ENCODE measurements around the gene NCOA5.

NCOA5 gene

DNA sequence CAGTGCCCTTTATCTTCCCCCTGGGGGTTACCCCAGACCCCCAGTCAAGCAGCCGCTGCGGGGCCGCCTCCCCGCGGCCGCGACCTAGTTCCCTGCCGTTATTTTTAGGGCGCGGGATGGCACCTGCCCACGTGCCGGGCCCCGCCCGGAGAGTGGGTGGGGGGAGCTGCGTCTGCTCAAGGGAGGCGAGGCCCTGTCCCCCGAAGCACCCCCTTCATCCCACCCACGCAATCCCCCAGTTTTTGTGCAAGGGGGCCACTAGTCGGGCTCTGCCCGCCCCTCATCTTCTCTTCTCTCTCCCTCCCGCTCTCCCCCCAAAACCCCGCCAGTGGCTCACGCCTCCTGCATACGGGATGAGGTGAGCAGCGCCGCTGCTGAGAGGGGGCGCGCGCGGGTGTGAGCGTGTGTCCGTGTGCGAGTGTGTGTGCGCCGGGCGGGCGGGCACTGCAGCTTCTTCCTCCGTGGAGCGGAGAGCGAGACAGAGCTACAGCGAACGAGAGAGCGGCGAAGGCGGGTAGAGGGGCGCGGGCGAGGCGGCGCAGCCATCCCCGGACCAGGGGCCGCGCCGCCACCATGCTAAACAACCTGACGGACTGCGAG, 60.9 kb downstream of the NCOA5 start, which contains the start of gene SLC12A5:
Gene SLC12A5, plus strand, starts transcription at position 444 of the 600 bp plus-strand sequence. Its CDS starts 130 bp downstream, at position 574.
- Mint-ChIP-seq H3K9me3 (no peaks in the 10 kb centered on the region), H3K27ac (no peak within 1 kb of the TSS), H3K4me1 (no peaks in the 10 kb centered on the region), H3K4me3 (no peak within 1 kb of the TSS), H3K36me3 (no peaks in the 10 kb centered on the region), H3K27me3 (peaks cover 36% of the 10 kb centered on the region)

DNA sequence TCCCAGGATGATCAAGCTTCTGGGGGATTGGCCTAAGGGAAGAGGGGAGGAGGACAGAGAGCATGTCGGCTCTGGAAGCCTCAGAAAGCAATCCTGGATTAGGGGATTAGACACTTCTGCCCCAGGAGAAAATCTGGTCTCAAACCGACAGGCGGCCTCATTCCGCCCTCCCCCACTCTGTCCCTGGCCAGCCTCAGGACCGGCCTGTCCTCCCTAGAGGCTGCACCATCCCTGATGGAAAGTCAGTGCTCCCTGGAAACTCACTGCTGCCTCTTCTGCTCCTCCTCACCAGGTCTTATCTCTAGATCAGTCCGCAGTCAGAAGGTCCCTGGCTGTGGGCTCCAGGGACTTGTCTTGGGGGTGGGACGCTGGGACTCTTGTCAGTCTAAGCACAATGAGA, 61.7 kb downstream of the NCOA5 start:
- Mint-ChIP-seq H3K4me1 (peaks cover 6% of the 10 kb centered on the region), H3K27ac (no peak overlapping the region)

DNA sequence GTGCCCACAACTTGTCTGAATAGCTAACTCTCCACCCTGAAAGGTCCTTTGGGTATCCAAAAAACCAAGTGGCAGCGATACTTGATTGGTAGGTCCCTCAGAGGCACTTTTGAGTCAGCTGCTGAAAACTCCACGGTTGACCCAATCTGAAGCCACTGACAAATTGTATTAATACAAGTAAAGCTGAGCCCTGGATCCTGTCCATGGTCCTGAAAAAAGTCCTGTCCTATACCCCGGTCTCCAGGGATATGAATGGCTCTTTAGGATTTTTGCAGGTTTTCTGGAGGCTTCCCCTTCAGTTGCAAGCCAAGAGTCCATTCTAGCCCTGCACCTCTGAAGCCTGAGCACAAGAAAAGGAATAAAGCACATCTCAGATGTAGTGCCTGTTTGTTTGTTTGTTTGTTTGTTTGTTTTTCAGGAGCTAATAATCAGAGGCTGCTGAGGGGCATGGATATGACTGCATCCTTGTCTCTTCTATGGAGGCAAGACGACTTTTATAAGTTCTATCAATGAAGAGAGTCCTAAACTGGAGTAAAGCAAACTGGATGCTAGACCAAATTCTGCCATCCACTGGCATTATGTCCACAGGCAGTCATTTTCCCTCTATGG, 62.4 kb downstream of the NCOA5 start:
- Mint-ChIP-seq H3K27me3 (peaks cover 27% of the 10 kb centered on the region), H3K4me1 (peaks cover 11% of the 10 kb centered on the region), H3K9me3 (no peaks in the 10 kb centered on the region), H3K36me3 (no peaks in the 10 kb centered on the region), H3K27ac (no peak overlapping the region), H3K4me3 (no peak overlapping the region)

More for the DNA sequence above, 61.7 kb downstream of the NCOA5 start:
- no peaks in the 10 kb centered on the region for H3K36me3 Mint-ChIP-seq
- no peak overlapping the region for H3K4me3 Mint-ChIP-seq
- peaks cover 35% of the 10 kb centered on the region for H3K27me3 Mint-ChIP-seq
- no peaks in the 10 kb centered on the region for H3K9me3 Mint-ChIP-seq

DNA sequence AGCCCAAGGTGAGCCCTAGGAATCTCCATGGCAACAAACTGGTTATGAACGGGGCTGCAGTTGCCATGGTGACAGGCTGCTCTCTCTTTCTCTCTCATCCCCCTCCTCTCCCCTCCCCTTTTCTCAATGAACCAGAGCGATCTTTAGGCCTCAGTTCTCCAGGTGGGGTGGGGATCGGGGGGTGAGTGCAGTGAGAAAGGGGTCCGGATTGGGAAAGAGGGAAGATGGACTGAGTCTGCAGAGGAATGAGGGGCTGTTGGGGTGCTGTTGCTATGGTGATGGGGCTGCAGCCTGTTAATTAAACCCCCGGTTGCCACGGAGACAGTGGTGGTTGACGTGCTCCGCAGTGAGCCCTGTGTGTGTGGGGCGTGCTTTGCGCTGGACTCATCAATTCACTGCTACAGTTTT, 64.4 kb downstream of the NCOA5 start:
- Mint-ChIP-seq H3K9me3 (no peaks in the 10 kb centered on the region), H3K36me3 (peaks cover 3% of the 10 kb centered on the region), H3K4me1 (peaks cover 22% of the 10 kb centered on the region), H3K4me3 (no peak overlapping the region), H3K27ac (no peak overlapping the region), H3K27me3 (peaks cover 29% of the 10 kb centered on the region)

DNA sequence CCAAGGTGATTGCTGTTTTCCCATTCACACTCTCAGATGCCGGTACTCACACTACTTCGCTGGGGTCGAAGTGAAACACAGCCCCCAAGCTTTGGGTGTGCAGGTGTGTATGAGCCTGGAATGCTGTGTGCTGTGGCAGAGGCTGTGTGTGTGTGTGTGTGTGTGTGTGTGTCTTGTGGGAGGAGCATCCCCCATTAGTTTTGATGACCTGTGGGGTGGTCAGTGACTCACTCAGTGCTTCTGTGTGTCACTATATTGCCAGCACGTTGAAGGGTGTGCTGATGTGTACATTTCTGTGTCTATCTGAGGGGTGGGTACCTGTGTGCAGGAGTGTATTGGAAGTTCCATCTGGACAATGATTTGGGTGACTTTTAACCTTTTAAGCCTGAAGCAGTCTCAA, 65.8 kb downstream of the NCOA5 start:
- Mint-ChIP-seq H3K4me3 (peak overlapping the region; percentile 71), H3K36me3 (peaks cover 3% of the 10 kb centered on the region), H3K4me1 (peaks cover 22% of the 10 kb centered on the region), H3K27me3 (peaks cover 24% of the 10 kb centered on the region), H3K27ac (no peak overlapping the region), H3K9me3 (no peaks in the 10 kb centered on the region)

DNA sequence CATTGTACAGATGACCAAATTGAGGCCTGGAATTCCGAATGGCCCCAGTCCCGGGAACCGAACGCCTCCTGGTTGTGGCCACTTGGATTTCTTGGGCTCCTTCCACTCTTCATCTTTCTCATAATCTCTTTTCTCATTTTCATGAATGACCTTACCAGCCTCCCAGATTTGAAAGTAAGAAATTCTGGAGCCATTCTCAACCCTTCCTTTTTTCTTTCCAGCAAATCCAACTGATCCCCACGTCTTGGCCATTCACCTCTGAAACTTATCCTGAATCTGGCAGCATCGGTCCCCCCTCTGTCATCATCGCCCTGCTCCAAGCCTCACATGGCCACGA, 66.6 kb downstream of the NCOA5 start:
- Mint-ChIP-seq H3K36me3 (peaks cover 3% of the 10 kb centered on the region), H3K27me3 (peaks cover 22% of the 10 kb centered on the region), H3K27ac (no peak overlapping the region), H3K4me3 (peak overlapping the region; percentile 71), H3K9me3 (no peaks in the 10 kb centered on the region), H3K4me1 (peaks cover 22% of the 10 kb centered on the region)

DNA sequence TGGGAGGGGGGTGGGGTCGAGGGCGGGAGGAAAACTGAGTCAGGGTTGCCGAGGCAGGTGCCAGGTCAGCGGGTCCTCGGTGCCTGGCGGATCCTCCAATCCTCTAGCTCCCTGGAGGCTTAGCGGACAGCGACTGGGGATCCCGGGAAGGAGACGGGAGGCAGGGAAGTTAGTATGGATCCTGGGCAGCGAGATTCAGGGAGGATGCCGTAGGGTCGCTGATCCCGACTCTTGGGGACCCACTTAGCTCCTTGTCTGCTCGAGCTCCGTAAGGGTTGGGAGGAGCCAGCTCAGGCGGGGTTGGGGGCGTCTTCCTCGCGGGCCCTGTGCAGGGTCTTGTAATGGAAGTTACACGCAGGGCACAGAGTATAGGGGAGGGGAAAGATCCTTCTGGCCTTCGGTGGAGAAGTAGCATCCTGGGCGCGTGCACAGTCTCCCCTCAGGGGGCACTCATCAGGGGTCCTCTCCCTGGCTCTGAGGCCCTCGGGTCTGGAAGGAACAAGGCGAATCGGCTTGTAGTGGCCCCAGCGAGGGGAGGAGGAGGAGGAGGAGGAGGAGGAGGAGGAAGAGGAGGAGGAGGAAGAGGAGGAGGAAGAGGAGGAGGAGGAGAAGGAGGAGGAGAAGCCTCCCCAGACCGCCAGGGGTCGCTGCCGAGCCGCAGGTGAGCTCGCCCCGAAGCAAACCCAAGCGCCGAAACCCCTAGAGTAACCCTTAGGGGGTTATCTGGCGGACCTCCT, 67.2 kb downstream of the NCOA5 start:
- peaks cover 20% of the 10 kb centered on the region for H3K27me3 Mint-ChIP-seq
- H3K36me3 Mint-ChIP-seq = peaks cover 3% of the 10 kb centered on the region
- no peak overlapping the region for H3K27ac Mint-ChIP-seq
- no peaks in the 10 kb centered on the region for H3K9me3 Mint-ChIP-seq
- peak overlapping the region; percentile 84 for H3K4me3 Mint-ChIP-seq
- H3K4me1 Mint-ChIP-seq = peaks cover 22% of the 10 kb centered on the region

DNA sequence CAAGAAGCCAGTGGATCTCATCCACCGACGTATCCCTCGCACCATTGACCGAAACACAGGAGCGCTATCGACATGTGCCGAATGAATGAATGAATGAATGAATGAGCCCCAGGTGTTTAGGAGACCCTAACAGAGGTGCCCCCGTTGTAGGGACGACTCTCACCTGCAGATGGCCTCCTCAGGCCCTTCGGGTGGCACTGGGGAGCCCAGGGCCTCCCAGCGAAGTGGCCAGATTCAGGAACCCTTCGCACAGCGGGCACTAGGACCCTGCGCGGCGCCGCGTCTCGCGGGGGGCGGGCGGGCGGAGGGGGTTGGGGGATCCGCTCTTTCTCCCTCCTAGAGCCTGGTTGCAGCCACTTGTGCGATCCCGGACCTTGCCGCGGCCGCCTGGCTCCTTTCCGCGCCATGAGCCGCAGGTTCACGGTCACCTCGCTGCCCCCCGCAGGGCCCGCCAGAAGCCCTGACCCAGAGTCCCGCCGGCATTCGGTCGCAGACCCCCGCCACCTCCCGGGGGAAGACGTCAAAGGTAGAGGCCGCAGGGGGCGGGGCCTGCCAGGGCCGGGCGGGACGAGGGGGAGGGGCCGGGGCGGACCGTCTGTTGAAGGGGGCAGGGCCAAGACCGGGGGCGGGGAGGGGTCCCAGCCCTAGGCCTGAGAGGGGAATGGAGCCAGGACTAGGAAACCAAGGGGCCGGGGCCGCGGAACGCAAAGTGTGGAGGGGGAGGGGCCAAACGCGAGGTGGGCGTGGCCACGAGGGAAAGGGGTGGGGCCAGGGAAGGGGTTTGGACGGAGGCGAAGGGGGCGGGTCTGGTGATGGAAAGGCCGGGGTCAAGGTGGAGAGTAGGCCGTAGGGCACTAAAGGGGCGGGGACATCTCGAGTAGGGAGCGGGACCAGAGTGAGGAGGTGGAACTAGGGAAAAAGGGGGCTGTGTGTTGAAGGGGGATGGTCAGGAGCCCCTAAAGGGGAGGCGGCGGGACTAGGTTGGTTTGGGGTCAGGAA, 68.1 kb downstream of the NCOA5 start:
- Mint-ChIP-seq H3K27ac (no peak overlapping the region), H3K9me3 (no peaks in the 10 kb centered on the region), H3K36me3 (peaks cover 3% of the 10 kb centered on the region), H3K4me3 (peak overlapping the region; percentile 84), H3K27me3 (peaks cover 20% of the 10 kb centered on the region), H3K4me1 (peaks cover 22% of the 10 kb centered on the region)

DNA sequence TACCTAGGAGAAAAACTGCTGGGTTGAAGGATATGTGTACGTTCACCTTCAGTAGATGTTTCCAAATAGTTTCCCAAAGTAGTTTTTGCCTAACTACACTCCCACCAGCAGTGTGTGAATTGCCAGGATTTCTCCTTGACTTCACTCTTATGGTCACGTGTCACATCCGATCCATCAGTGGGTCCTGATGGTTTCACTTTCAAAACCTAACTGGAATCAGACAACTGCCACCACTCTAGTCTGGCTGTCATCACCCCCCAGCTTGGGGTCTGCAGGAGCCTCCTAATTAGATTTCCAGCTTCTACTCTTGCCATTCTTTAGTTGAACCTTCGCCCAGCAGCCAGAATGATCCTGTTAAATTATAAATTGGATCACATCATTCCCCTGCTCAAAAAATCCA, 69.2 kb downstream of the NCOA5 start:
- Mint-ChIP-seq H3K27me3 (peaks cover 23% of the 10 kb centered on the region), H3K36me3 (peaks cover 5% of the 10 kb centered on the region), H3K9me3 (no peaks in the 10 kb centered on the region), H3K4me1 (peaks cover 22% of the 10 kb centered on the region), H3K27ac (peak overlapping the region; percentile 8), H3K4me3 (peak overlapping the region; percentile 56)

DNA sequence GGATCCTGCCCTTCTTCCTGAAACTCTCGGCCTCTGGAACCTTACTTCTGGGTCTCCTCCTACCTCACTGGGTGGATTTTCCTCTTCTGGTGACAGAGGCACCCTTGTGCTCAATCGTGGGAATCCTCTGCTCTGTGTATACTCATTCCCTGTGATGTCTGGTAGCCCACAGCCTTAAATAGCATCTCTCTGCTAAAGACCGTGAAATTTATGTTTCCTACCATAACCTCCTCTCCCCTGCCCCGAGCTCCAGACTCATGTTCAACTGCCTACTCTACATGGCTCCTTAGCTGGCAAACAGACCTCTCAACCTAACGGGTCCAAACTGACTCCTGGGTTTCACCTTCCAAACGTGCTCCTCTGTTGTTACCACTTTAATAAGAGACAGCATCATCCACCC, 71.2 kb downstream of the NCOA5 start:
- Mint-ChIP-seq H3K27me3 (peaks cover 22% of the 10 kb centered on the region), H3K36me3 (peaks cover 5% of the 10 kb centered on the region), H3K9me3 (no peaks in the 10 kb centered on the region), H3K27ac (no peak overlapping the region), H3K4me3 (no peak overlapping the region), H3K4me1 (peaks cover 26% of the 10 kb centered on the region)

DNA sequence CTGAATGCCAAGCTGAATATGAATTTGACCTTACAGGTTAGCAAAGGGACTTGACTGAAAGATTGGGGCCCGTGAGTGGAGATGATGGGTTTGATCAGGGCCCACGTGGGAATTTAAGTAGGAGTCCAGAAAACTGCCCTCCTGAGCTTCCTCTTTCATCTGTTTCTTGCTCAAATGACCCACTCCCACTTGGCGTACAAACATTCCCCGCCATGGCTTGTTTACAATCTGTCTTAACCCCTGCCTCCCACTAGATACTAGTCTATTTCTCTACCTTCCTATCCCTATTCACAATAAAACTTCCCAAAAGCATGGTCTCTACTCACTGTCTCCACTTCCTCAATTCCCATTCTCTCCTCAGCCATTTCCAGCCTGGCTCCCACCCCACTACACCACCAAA, 71.7 kb downstream of the NCOA5 start:
- H3K27ac Mint-ChIP-seq = no peak overlapping the region
- H3K9me3 Mint-ChIP-seq = no peaks in the 10 kb centered on the region
- H3K4me3 Mint-ChIP-seq = no peak overlapping the region
- H3K4me1 Mint-ChIP-seq = peaks cover 21% of the 10 kb centered on the region
- H3K27me3 Mint-ChIP-seq = peaks cover 17% of the 10 kb centered on the region
- peaks cover 5% of the 10 kb centered on the region for H3K36me3 Mint-ChIP-seq

DNA sequence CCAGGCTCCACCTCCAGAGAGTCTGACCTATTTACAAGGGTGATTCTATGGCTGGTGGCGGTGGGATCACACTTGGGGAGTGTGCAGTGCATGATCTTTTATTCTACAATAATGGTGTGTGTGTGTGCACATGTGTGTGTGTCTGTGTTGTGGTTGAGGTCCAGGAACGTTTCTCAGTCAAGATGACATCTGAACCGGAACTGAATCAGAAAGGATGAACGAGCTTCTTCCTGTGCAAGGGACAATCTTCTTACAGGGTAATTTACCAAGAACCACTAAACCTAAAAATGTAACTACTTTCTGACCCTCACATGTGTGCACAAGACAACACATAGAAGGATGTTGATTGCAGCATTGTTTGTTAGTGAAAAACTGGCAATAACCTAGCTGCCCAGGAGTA, 72.5 kb downstream of the NCOA5 start:
- Mint-ChIP-seq H3K27ac (no peak overlapping the region), H3K4me3 (no peak overlapping the region), H3K36me3 (peaks cover 5% of the 10 kb centered on the region), H3K4me1 (peaks cover 23% of the 10 kb centered on the region), H3K9me3 (no peaks in the 10 kb centered on the region), H3K27me3 (peaks cover 25% of the 10 kb centered on the region)

DNA sequence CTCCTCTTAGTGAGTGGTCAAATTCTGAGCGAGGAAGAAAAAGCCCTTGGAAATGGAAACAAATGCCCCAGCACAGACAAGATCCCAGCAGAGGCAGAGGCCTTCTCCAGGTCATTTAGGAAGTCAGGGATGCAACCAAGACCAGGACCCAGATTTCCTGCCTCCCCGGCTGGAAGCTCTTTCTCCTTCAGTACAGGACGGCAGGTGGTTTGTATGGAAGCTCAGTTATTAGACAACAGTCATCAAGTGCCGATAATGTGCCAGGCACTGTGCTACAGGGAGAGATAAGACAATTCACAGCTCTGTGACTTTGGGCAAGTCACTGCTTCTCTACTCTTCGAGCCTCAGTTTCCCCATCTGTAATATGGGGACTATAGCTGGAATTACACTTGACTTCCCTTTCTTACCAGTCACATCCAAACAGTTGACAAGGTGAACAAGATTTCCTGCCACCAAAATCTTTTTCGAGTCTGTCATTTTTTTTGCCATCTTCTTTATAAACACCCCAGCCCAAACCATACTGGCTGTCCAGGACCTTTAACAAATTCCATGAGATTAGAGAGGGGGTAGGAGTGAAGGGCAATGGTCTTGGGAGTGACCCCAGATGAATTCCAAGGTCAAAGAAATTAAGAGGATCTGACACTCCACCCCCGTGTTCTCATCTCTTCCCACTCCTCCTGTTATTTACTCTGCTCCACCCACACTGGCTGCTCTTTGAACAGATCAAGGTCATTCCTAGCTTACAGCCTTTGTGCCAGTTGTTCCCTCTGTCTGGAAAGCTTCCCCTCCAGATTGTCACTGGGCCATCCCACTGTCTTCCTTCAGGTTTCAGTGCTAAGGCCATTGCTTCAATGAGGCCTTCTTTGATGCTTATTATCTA, 75.0 kb downstream of the NCOA5 start:
- H3K4me1 Mint-ChIP-seq = peaks cover 33% of the 10 kb centered on the region
- H3K27me3 Mint-ChIP-seq = peaks cover 40% of the 10 kb centered on the region
- peaks cover 2% of the 10 kb centered on the region for H3K36me3 Mint-ChIP-seq
- H3K27ac Mint-ChIP-seq = no peak overlapping the region
- peak overlapping the region; percentile 67 for H3K4me3 Mint-ChIP-seq
- no peaks in the 10 kb centered on the region for H3K9me3 Mint-ChIP-seq

DNA sequence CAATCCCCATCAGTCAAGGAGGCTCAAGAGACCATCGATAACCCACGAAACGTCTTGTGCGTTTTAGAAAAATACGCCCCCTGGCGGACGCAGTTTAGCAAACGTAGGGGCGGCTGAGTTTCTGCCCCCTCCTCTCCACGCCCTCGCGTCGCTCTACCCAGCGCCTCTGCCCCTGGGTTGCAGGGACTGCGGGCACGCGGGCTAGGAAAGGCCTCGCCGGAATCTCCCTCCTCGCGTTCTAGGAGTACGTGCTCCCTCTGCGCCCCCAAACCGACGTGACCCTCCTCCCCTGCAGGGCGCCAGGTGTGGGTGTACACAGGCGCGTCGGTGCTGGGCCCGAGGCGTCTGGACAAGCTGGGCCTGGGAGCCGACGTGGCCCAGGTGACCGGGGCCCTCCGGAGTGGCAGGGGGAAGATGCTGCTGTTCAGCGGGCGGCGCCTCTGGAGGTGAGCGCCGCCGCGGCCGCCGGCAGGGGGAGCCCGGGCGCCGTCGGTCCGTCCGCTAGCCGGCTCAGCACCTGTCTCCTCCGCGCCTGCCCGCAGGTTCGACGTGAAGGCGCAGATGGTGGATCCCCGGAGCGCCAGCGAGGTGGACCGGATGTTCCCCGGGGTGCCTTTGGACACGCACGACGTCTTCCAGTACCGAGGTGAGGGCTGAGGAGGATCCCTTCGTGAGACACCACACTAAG, 75.8 kb downstream of the NCOA5 start:
- Mint-ChIP-seq H3K36me3 (peaks cover 2% of the 10 kb centered on the region), H3K4me3 (peak overlapping the region; percentile 67), H3K27ac (no peak overlapping the region), H3K9me3 (no peaks in the 10 kb centered on the region), H3K27me3 (peaks cover 46% of the 10 kb centered on the region), H3K4me1 (peaks cover 41% of the 10 kb centered on the region)
